Right cardiac atrium (tissue), 5 donors: ENCODE measurements around the gene CYTIP. TPM values are rescaled to one million over a fixed set of nuclear protein-coding genes. Genes with fewer than 3 reads are reported as not detected.

Source experiments
- ATAC-seq, 2 donors: fragments of 200-7000 bp; cut with Tn5 transposase; one replicate each; pipeline versions ENCODE4 v1.8.0 to v1.9.1; 2020; ENCODE audit warnings: moderate library complexity in 2 of 2, mild to moderate bottlenecking in 1 of 2
- DNase-seq, 3 donors: peaks; one replicate each; pipeline ENCODE4 v3.0.0-alpha.2; 2020
- H3K27ac ChIP-seq: one replicate; pipeline ENCODE4 v1.5.1; 2013; ENCODE audit warnings: mild to moderate bottlenecking, low read length, control low read depth, moderate library complexity
- H3K27me3 ChIP-seq: one replicate; pipeline ENCODE4 v1.6.1; 2013; ENCODE audit not compliant: control insufficient read depth, insufficient read depth
- H3K4me1 ChIP-seq: one replicate; pipeline ENCODE4 v1.6.1; 2013; ENCODE audit warnings: low read length; ENCODE audit not compliant: control insufficient read depth, insufficient read depth
- H3K4me3 ChIP-seq: one replicate; pipeline ENCODE4 v1.5.1; 2013; ENCODE audit warnings: low read length, control low read depth
- H3K9me3 ChIP-seq: one replicate; pipeline ENCODE4 v1.6.1; 2013; ENCODE audit warnings: low read length; ENCODE audit not compliant: control insufficient read depth
- WGBS: extraction: QIAGEN DNeasy Blood & Tissue Kit; methylation state at CpG from one replicate; pipeline ENCODE4 v1.1.7; 2013; 5-methylcytosine and 5-hydroxymethylcytosine counted together
- intact Hi-C, 4 donors: fragments of 100-400 bp; cut with DNase I; formaldehyde crosslinking; loops; one replicate each; pipeline versions ENCODE4 v1.11.0 to v1.14.0; 2022 to 2023
- polyA plus RNA-seq: library from polyadenylated mRNA; stranded (reverse); fragments of 200-250 nt; gene quantifications from one replicate; pipeline ENCODE4 v1.2.3, GENCODE V29; 2013
- total RNA-seq, 4 donors: library from RNA; stranded (reverse); fragmentation: NEBNext Ultra II Directional; extraction: Animal tissue kit (Norgen Biotek cat#: 25700); gene quantifications; one replicate each; pipeline ENCODE4 v1.2.1, GENCODE V29; 2021
- donor health status: healthy with polysubstance abuse.
- donor health status: DM: no; HTN: yes; CAD: no.
- donor health status: DM: no; HTN: no; CAD: no.
- donor health status: DM: no; HTN: yes; CAD: no; lungs with severe emphysema.
- donor health status: DM: yes; HTN: yes; CAD: no.

The CYTIP gene
- total and polyA plus RNA-seq, 5 donors, result 1.3 to 4.2 (median 2.6) TPM

DNA sequence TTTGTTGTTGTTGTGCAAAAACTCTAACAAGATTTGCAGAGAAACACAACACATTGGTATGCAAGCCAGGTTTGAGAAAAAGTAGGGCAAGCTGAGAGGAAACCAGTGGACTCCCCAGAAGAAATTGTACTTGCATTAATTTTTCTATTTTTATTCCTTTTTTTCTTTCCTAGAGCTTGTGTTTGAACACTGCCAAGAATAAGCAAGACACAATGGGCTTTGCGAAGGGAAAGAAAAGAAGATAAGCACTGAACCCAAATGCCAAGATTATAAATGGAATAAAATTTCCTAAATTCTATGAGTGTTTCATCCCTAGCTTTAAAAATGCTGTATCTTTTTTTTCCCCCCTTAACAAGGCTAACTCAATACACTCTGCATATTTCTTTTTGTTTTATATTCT is 17.0 kb upstream of the CYTIP start:
- H3K4me1 ChIP-seq, result no peaks in the 10 kb centered on the region
- 20% methylated on average over 1 of the region's 1 CpG for WGBS
- peak; percentile 31 to 51 for ATAC-seq
- H3K4me3 ChIP-seq, result no peak overlapping the region
- no peak overlapping the region for H3K27ac ChIP-seq
- DNase-seq, result no peak
- H3K27me3 ChIP-seq, result no peaks in the 10 kb centered on the region
- H3K9me3 ChIP-seq, result no peaks in the 10 kb centered on the region
- intact Hi-C loops, result no loop called here

DNA sequence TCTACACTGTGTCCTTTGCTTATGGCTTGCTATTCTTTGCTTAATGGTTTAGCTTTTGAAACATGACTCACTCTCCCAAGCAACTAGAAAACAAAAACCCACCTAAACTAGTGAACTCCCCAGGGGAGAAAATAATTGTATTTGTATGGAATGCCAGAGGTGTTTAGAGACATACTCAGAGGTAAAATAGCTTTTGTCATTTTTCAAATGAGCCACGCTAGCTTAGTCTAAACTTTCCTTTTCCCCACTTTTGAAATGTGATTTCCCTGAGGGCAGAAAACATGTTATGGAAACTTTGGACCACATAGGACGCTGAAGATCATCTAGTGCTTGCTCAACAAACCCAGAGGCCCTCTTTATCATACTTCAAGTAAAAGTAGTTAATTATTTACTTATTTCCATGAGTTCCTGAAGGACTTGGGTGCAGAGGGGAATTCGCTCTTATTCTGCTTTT is 16.5 kb upstream of the CYTIP start:
- Histone ChIP-seq H3K27ac (no peak overlapping the region), H3K27me3 (no peaks in the 10 kb centered on the region), H3K4me1 (no peaks in the 10 kb centered on the region), H3K9me3 (no peaks in the 10 kb centered on the region), H3K4me3 (no peak overlapping the region)
- intact Hi-C loops, result no loop called here
- 52% methylated on average over 3 of the region's 3 CpGs for WGBS
- ATAC-seq, result peak; percentile 18 to 56
- DNase-seq, result no peak

DNA sequence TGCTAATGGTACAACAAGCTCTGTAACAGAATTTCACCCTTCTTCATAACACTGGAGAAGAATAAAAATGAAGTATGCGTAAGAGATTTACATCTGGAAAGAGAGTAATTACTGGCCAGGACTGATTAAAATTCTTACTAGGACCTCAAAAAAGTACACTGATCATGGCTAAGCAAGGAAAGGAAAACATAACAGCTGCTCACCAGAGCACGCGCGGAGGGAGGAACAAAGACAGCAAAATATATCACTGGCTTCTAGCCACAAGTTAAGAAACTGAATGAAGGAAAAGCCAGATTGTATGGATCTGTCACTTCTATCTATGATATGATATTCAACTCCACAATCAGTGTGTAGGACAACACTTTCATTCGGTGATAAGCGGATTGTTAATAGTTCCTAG is 15.6 kb upstream of the CYTIP start:
- Histone ChIP-seq H3K4me1 (no peaks in the 10 kb centered on the region), H3K27me3 (no peaks in the 10 kb centered on the region), H3K9me3 (no peaks in the 10 kb centered on the region), H3K27ac (no peak overlapping the region), H3K4me3 (no peak overlapping the region)
- WGBS, result 40% methylated on average over 6 of the region's 6 CpGs
- no peak for DNase-seq
- ATAC-seq, result peak; percentile 32 to 40
- intact Hi-C loops, result no loop called here

DNA sequence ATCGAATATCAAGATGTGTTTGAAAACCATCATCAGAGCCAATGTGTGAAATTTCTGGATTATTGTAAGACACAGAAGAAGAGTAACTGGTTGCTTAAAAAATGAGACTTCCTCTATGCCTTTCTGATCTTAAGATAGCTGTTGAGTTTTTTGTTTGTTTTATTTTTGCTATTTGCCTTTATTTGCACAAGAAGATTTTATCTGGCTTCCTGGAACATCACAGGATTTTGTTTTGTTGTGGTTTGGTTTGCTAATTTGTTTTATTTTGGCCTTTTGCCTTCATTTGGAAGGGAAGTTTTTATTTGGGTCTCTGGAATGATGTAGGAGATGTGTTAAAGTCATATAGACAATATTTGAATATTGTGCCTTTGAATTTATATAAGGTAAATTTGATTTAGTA is 3.9 kb upstream of the CYTIP start:
- Histone ChIP-seq H3K27me3 (no peaks in the 10 kb centered on the region), H3K4me1 (peaks cover 5% of the 10 kb centered on the region), H3K27ac (no peak overlapping the region), H3K9me3 (no peaks in the 10 kb centered on the region), H3K4me3 (no peak overlapping the region)
- WGBS, result 48% methylated on average over 1 of the region's 1 CpG
- no peak for DNase-seq
- ATAC-seq, result no peak
- intact Hi-C loops, result no loop called here

DNA sequence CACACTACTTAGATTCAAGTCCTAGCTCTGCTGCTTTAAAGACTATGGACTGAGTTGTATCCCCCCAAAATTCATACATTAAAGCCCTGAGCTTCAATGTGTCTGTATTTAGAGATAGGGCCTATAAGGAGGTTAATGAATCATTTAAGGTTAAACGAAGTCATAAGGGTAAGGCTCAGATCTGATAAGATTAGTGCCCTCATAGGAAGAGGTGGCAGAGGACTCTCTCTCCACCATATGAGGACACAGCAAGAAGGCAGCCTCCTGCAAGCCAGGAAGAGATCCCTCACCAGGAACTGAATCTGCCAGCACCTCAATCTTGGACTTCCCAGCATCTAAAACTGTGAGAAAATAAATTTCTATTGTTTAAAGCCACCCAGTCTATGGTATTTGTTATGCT is 3.1 kb upstream of the CYTIP start:
- Histone ChIP-seq H3K4me1 (peaks cover 5% of the 10 kb centered on the region), H3K4me3 (no peak overlapping the region), H3K9me3 (no peaks in the 10 kb centered on the region), H3K27ac (no peak overlapping the region), H3K27me3 (no peaks in the 10 kb centered on the region)
- DNase-seq, result no peak
- WGBS, result 33% methylated on average over 1 of the region's 1 CpG
- ATAC-seq, result no peak
- intact Hi-C loops, result no loop called here

DNA sequence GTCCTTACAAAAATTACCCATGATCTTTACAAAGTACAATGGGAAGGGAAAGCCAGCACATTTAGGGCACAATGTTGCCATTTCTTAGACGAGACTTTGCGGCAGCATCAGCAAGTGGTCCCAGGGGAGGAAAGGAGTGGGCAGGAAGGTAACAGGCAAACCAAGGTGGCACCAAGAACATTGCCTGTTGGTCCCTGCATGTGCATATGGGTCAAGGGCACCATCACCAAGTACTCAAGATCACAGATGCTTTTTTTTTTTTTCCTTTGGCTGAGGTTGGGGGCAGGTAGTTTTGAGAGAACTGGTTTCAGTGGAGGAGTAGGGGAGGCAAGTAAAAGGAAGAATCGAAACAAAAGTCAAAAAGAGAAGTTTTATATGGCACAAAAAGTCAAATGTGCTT is 752 bp upstream of the CYTIP start:
- ATAC-seq (no peak), DNase-seq (no peak)
- H3K27me3 ChIP-seq, result no peaks in the 10 kb centered on the region
- intact Hi-C loops, result no loop called here
- no peak overlapping the region for H3K4me3 ChIP-seq
- no peaks in the 10 kb centered on the region for H3K9me3 ChIP-seq
- H3K4me1 ChIP-seq, result peaks cover 5% of the 10 kb centered on the region
- H3K27ac ChIP-seq, result peak overlapping the region; percentile 52
- 88% methylated on average over 3 of the region's 3 CpGs for WGBS

DNA sequence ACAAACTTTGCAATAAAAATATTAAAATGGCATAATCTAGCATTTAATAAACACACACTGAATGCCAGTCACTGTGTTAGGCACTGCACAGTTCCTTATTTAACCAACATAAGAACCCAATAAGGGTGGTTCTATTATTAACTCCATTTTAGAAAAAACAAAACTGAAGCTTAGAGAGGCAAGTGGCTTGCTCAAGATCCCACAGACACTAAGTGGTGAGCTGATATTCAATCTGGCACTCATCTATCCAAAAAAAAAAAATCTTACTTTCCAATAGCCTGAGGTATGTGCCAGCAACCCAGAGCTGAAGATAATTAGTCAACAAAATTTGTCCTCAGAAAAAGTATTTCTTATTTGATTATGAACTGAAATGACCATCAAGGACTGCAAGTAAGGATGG is 799 bp downstream of the CYTIP start:
- Histone ChIP-seq H3K9me3 (no peaks in the 10 kb centered on the region), H3K4me1 (peaks cover 5% of the 10 kb centered on the region), H3K27ac (no peak overlapping the region), H3K4me3 (peak overlapping the region; percentile 44), H3K27me3 (no peaks in the 10 kb centered on the region)
- intact Hi-C loops, result no loop called here
- ATAC-seq, result no peak
- DNase-seq, result no peak

DNA sequence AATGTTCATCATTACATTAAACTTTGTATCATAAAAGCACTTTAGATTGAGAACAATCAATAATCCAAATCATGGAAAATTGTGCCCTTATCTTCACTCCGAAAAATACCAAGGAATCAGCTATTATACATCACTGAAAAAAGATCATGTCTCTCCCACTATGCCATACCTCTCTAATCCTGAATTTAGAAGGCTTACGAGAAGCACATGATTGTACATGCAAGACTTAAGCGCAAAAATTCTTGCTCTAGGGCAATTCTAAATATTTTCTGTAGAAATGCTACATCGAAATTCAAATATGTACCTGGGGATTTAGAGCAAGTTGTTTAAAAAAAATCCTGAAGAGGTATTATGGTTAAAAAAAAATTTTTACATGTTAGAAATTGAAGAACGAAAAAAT is 1.3 kb downstream of the CYTIP start:
- no peaks in the 10 kb centered on the region for H3K27me3 ChIP-seq
- intact Hi-C loops, result no loop called here
- H3K27ac ChIP-seq, result no peak overlapping the region
- WGBS, result 76% methylated on average over 5 of the region's 5 CpGs
- DNase-seq (no peak), ATAC-seq (no peak)
- H3K4me1 ChIP-seq, result peaks cover 5% of the 10 kb centered on the region
- no peaks in the 10 kb centered on the region for H3K9me3 ChIP-seq
- peak overlapping the region; percentile 35 for H3K4me3 ChIP-seq

DNA sequence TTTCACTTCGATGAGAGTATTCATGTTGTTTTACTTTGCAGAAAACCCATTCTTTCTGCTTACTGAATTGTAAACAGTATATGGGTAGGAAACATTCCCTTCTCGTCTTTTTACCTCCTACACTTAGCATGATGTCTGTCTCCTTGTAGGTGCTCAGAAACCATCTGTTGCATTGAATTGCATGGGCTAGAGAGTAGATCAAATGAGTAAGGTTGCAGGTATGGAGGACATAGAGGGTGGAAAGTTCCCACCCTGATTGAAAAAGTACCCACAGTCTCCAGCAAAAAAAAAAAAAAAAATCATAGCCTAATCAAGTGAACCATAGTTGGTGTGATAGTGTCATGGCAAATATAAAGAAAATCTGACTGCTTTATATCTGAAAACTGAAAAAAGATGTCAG is 1.7 kb downstream of the CYTIP start:
- intact Hi-C loops, result no loop called here

DNA sequence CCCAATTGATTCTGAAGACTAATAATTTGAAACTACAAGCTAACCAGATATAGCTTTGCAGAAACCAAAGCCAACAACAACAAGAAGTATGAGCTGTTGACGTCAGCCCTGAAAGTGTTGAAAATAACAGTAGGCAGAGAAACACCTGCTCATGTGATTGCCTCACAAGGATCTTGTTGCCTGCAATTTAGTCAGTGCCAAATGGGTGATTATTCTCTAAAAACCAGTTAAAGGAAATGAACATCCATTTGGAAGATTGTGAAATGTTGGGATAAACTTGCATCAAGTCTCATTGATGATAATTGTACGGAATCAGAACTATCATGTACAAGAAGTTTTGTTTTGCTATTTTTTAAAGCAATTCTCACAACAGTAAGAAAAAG is 2.8 kb downstream of the CYTIP start:
- intact Hi-C loops, result no loop called here
- Histone ChIP-seq H3K4me1 (peaks cover 5% of the 10 kb centered on the region), H3K4me3 (peak overlapping the region; percentile 14), H3K27ac (no peak overlapping the region), H3K9me3 (no peaks in the 10 kb centered on the region), H3K27me3 (no peaks in the 10 kb centered on the region)
- no peak for DNase-seq
- whole genome bisulfite sequencing, result 25% methylated on average over 2 of the region's 2 CpGs
- peak; percentile 64 to 82 for ATAC-seq

More for the DNA sequence above, 1.7 kb downstream of the CYTIP start:
- Histone ChIP-seq H3K27ac (no peak overlapping the region), H3K9me3 (no peaks in the 10 kb centered on the region), H3K4me1 (peaks cover 5% of the 10 kb centered on the region), H3K27me3 (no peaks in the 10 kb centered on the region), H3K4me3 (peak overlapping the region; percentile 9)
- 74% methylated on average over 2 of the region's 2 CpGs for WGBS
- DNase-seq (no peak), ATAC-seq (no peak)

DNA sequence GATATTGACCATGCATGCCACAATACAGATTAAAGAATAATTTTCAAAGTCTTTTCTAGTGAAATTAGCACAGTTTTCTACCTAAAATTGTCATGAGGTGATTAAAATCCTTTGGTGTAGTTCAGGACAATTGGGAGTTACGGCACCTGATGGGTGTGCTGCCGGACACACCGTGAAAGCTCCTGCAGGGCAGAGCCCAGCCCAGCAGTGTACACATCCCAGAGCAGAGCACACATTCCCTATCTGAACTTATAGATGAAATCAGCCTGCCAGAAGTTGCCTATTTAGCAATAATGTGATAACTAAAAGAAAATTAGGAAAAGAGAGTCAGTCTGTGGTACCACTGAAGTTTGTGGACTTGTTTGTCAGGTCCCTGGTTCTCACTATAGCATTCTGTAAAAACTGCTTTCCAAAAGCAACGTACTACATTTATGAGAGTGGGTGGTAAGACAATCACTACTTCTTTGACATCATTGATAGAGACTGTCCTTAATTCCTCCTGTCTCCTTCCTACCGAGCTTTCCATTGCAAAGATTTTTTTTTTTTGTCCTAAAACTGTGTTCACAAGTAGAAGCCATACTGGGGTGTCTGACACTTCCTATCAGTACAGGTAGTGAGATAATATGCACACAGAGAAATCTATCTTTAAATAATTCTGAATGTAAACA is 3.4 kb downstream of the CYTIP start:
- intact Hi-C loops, result no loop called here
- H3K4me1 ChIP-seq, result peaks cover 5% of the 10 kb centered on the region
- H3K9me3 ChIP-seq, result no peaks in the 10 kb centered on the region
- no peak for DNase-seq
- H3K4me3 ChIP-seq, result peak overlapping the region; percentile 14
- 62% methylated on average over 5 of the region's 5 CpGs for WGBS
- no peaks in the 10 kb centered on the region for H3K27me3 ChIP-seq
- H3K27ac ChIP-seq, result no peak overlapping the region
- ATAC-seq, result peak in 1 of 2 donors; percentile 47

DNA sequence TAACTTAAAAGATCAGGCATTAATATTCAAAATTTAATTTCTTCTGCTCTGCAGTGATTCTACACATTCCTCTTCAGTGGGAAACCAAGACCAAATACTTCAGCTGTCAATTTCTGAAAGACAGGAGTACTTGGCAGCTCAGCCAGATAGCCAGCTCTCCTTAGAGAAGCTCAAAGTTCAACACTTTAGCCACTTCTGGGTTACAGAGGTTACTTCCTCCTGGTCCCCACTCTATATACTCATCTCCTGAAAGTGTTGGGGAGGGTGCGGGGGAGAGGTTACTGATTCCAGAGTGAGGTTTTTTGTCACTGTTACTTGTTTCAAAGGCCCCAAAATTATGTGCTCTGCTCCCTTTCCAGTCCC is 4.1 kb downstream of the CYTIP start:
- ATAC-seq (peak; percentile 18 to 53), DNase-seq (no peak)
- 76% methylated on average over 1 of the region's 1 CpG for WGBS
- Histone ChIP-seq H3K9me3 (no peaks in the 10 kb centered on the region), H3K27me3 (no peaks in the 10 kb centered on the region), H3K4me1 (peaks cover 5% of the 10 kb centered on the region), H3K27ac (no peak overlapping the region), H3K4me3 (no peak overlapping the region)
- intact Hi-C loops, result no loop called here
